Endothelial cell of umbilical vein (primary cell): ENCODE measurements around the gene ZSCAN5A.
"Not testable (repeated sequence)": the region's sequence is repeated elsewhere in the genome, so short reads cannot be mapped to it uniquely, and the experiment has no call there.

Experiments used
- TF ChIP-seq, protein P1 (sequence below): IDR thresholded peaks from 2 replicates; pipeline ENCODE4 v1.6.1; 2011; ENCODE audit not compliant: insufficient read depth, insufficient read length
- TF ChIP-seq, protein P2 (sequence below), 2 donors: IDR thresholded peaks; 1 replicate in 1 of 2; 2 replicates in 1 of 2; pipeline ENCODE4 v1.5.1; 2011; ENCODE audit warnings: low read length in 2 of 2, mild to moderate bottlenecking in 2 of 2, moderate library complexity in 2 of 2, control low read depth in 1 of 2, inconsistent platforms in 1 of 2, low read depth in 1 of 2; ENCODE audit not compliant: insufficient read depth in 1 of 2; ENCODE audit errors: extremely low read depth in 1 of 2

DNA sequence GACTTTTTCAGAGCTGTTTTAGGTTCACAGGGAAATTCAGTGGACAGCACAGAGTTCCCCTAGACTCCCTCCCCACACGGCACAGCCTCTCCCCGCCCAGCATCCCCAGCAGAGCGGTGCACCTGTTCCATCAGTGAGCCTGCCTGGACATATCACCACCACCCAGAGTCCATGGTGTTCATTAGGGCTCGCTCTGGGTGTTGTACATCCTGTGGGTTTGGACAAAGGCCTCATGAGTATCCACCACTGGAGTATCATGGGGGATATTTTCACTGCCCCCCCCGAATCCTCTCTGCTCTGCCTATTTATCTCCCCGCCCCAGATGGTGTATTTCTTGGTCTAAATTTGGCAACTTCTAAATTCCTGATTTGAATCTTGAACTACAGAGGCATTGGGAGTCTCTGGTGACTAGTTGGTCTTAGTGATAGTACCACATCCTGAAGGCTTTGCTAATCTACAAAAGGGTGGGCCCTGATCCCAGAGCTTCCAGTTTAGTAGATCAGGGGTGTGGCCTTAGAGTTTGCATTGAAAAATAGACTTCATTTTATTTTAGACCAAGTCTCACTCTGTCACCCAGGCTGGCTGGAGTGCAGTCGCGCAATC lies 65.8 kb downstream of the ZSCAN5A start:
- TF ChIP-seq, protein P1, sequence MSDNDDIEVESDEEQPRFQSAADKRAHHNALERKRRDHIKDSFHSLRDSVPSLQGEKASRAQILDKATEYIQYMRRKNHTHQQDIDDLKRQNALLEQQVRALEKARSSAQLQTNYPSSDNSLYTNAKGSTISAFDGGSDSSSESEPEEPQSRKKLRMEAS: not testable (repeated sequence)
- TF ChIP-seq, protein P2, sequence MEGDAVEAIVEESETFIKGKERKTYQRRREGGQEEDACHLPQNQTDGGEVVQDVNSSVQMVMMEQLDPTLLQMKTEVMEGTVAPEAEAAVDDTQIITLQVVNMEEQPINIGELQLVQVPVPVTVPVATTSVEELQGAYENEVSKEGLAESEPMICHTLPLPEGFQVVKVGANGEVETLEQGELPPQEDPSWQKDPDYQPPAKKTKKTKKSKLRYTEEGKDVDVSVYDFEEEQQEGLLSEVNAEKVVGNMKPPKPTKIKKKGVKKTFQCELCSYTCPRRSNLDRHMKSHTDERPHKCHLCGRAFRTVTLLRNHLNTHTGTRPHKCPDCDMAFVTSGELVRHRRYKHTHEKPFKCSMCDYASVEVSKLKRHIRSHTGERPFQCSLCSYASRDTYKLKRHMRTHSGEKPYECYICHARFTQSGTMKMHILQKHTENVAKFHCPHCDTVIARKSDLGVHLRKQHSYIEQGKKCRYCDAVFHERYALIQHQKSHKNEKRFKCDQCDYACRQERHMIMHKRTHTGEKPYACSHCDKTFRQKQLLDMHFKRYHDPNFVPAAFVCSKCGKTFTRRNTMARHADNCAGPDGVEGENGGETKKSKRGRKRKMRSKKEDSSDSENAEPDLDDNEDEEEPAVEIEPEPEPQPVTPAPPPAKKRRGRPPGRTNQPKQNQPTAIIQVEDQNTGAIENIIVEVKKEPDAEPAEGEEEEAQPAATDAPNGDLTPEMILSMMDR (IDR thresholded peaks at IDR 0.05; ENCODE audit: extremely low read depth in 1 of 2, insufficient read depth in 1 of 2, low read depth in 1 of 2, low read length in 2 of 2): not testable (repeated sequence)
